Body of pancreas (tissue), 4 donors: ENCODE measurements around the gene AK3.

ENCODE experiments used
- POLR2A ChIP-seq, 3 donors: fragments of 450-650 bp; IDR thresholded peaks; one replicate each; pipeline ENCODE4 v1.6.1; 2016; ENCODE audit warnings: antibody characterized with exemption in 3 of 3, mild to moderate bottlenecking in 2 of 3
- TF ChIP-seq, protein P1 (sequence below), 7 experiments: fragments of 450-650 bp in 4 of 7; fragments of 200-600 bp in 3 of 7; sonication (generic) in 3 of 7; IDR thresholded peaks; one replicate each; pipeline ENCODE4 v1.5.1; 2016 to 2019; ENCODE audit warnings: antibody characterized with exemption in 7 of 7

DNA sequence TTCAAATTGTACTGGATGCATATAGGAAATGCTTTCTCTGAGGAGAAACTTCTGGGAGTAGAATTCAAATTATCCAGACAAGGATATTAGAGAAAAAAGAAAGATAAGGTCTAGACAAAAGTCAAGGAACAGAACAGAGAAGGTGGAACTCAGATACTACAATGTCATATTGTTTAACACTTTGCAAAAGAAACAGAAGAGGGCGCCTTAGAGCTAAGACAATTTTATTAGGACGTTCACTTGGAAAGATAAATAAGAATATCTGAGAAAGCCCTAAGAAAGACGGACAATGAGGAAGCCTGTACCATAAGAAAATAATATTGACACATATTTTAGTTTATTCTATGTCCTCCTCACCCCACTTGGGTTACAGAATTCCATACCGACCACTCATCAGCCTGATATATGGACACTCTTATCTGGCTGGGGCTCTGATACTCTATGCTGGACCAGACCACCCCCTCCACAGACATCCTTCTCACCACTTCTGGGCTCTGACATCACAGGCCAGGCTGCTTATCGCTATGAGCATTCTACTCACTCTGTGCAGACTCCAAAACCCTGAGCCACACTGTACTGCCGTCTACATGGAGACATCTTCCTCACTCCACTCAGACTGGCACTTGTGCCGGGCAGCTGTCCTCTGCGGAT lies 9.1 kb upstream of the AK3 start:
- TF ChIP-seq, protein P1, sequence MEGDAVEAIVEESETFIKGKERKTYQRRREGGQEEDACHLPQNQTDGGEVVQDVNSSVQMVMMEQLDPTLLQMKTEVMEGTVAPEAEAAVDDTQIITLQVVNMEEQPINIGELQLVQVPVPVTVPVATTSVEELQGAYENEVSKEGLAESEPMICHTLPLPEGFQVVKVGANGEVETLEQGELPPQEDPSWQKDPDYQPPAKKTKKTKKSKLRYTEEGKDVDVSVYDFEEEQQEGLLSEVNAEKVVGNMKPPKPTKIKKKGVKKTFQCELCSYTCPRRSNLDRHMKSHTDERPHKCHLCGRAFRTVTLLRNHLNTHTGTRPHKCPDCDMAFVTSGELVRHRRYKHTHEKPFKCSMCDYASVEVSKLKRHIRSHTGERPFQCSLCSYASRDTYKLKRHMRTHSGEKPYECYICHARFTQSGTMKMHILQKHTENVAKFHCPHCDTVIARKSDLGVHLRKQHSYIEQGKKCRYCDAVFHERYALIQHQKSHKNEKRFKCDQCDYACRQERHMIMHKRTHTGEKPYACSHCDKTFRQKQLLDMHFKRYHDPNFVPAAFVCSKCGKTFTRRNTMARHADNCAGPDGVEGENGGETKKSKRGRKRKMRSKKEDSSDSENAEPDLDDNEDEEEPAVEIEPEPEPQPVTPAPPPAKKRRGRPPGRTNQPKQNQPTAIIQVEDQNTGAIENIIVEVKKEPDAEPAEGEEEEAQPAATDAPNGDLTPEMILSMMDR (IDR thresholded peaks at IDR 0.05): peak in 6 of 7 experiments; percentile 39 to 64 (median 58)
- no peak for TF ChIP-seq POLR2A (IDR thresholded peaks at IDR 0.05)
